ENCODE measurements around the gene PDAP1.

- TF ChIP-seq, protein P1, sequence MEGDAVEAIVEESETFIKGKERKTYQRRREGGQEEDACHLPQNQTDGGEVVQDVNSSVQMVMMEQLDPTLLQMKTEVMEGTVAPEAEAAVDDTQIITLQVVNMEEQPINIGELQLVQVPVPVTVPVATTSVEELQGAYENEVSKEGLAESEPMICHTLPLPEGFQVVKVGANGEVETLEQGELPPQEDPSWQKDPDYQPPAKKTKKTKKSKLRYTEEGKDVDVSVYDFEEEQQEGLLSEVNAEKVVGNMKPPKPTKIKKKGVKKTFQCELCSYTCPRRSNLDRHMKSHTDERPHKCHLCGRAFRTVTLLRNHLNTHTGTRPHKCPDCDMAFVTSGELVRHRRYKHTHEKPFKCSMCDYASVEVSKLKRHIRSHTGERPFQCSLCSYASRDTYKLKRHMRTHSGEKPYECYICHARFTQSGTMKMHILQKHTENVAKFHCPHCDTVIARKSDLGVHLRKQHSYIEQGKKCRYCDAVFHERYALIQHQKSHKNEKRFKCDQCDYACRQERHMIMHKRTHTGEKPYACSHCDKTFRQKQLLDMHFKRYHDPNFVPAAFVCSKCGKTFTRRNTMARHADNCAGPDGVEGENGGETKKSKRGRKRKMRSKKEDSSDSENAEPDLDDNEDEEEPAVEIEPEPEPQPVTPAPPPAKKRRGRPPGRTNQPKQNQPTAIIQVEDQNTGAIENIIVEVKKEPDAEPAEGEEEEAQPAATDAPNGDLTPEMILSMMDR (IDR thresholded peaks at IDR 0.05; ENCODE audit: low read depth, low read length) = no peak
- no peak for TF ChIP-seq EZH2phosphoT487 (IDR thresholded peaks at IDR 0.05; ENCODE audit: low read depth)
These were observed 472 bp downstream of the PDAP1 start for GRCh38 chr7:99407872-99408378.

Measured in OCI-LY3 (cell line).